Measurements from ENCODE around the gene AATK. TPM values are rescaled to one million over a fixed set of nuclear protein-coding genes. Genes with fewer than 3 reads are reported as not detected.

AATK gene
- total RNA-seq, 1 experiment from 2014 or later, result 4.4 TPM

GRCh38 chr17:81152288-81152828, 13.7 kb downstream of the AATK start (continued):
- TF ChIP-seq RAD21 (IDR thresholded peaks at IDR 0.05; ENCODE audit: low read depth) (no peak), ZBTB33 (IDR thresholded peaks at IDR 0.05; ENCODE audit: extremely low read depth, insufficient replicate concordance, low read length) (no peak), EZH2 (IDR thresholded peaks at IDR 0.05) (no peak)

- no peaks in the 10 kb centered on the region for H3K9me2 ChIP-seq (ENCODE audit: insufficient read depth)
- no peaks in the 10 kb centered on the region for H3K9me3 ChIP-seq (ENCODE audit: control insufficient read depth in 1 of 2, insufficient read depth in 1 of 2, low read depth in 1 of 2, low read length in 2 of 2)
- no peak overlapping the region for H3K9ac ChIP-seq (ENCODE audit: low read length)
- intact Hi-C loops (cut with micrococcal nuclease), result no loop called here
- H3K4me3 ChIP-seq (replicated peaks in 1 of 2; ENCODE audit: low read depth in 1 of 2, low read length in 2 of 2), result no peak overlapping the region
- no peaks in the 10 kb centered on the region for H3K4me1 ChIP-seq (ENCODE audit: control insufficient read depth in 1 of 2, insufficient read depth in 2 of 2, low read length in 2 of 2)
- ChIA-PET POLR2A (no interaction called here), RAD21 (ENCODE audit: low non-redundant PET in 1 of 2, low total read pairs in 2 of 2, uncharacterized antibody in 2 of 2, unreplicated experiment in 2 of 2) (no interaction called here), CTCF (no interaction called here)
- H3K27me3 ChIP-seq (ENCODE audit: insufficient read depth, low read length), result peaks cover 14% of the 10 kb centered on the region; the same call in 1 of the 2 replicates
- H4K20me1 ChIP-seq (ENCODE audit: insufficient read depth), result no peaks in the 10 kb centered on the region
- H3K79me2 ChIP-seq (ENCODE audit: insufficient read depth, low read length), result no peaks in the 10 kb centered on the region
- TF ChIP-seq CEBPB (IDR thresholded peaks at IDR 0.05; ENCODE audit: low read depth) (no peak), REST (IDR thresholded peaks at IDR 0.05; ENCODE audit: low read depth) (no peak), ZFX (IDR thresholded peaks at IDR 0.05) (no peak), FOSL1 (IDR thresholded peaks at IDR 0.05; ENCODE audit: low read depth) (no peak), YY1 (IDR thresholded peaks at IDR 0.05; ENCODE audit: extremely low read depth, insufficient replicate concordance, low read depth, low read length) (no peak), MAX (IDR thresholded peaks at IDR 0.05) (no peak), ATF3 (IDR thresholded peaks at IDR 0.05) (no peak), CBX3 (IDR thresholded peaks at IDR 0.05; ENCODE audit: low read depth) (no peak)
- no peak overlapping the region for H2AFZ ChIP-seq (ENCODE audit: low read depth, low read length, poor library complexity, severe bottlenecking)
- no peaks in the 10 kb centered on the region for H3K36me3 ChIP-seq (ENCODE audit: control insufficient read depth in 1 of 2, insufficient read depth in 2 of 2, low read length in 2 of 2)
- H3K4me2 ChIP-seq (ENCODE audit: low read length), result no peak overlapping the region
- no peak overlapping the region for H3K27ac ChIP-seq (ENCODE audit: low read depth, low read length)
- DNase-seq (ENCODE audit: low read depth, low spot score) (no peak), ATAC-seq (no peak)
- BruUV-seq (replicated peaks), result no TSS peak
Observed at GRCh38 chr17:81151278-81151677, 14.7 kb downstream of the AATK start.

Data from HCT116 (cell line).